Stimulated activated CD8-positive, alpha-beta memory T cell treated with anti-CD3 and anti-CD28 coated beads, Interleukin-12 subunit alpha, Interleukin-12 subunit beta, amount 100 ng/mL, for 4 hours (primary cell): ENCODE measurements around the gene CNTN2.

ENCODE experiments used
- DNase-seq: peaks from one replicate; pipeline ENCODE4 v3.0.0-alpha.2; 2020; ENCODE audit warnings: low read depth

The CNTN2 gene

GRCh38 chr1:205056956-205057568, 14.1 kb downstream of the CNTN2 start:
- no peak for DNase-seq

- DNase-seq, result no peak
These were observed 15.0 kb downstream of the CNTN2 start for GRCh38 chr1:205057808-205058575.

DNA sequence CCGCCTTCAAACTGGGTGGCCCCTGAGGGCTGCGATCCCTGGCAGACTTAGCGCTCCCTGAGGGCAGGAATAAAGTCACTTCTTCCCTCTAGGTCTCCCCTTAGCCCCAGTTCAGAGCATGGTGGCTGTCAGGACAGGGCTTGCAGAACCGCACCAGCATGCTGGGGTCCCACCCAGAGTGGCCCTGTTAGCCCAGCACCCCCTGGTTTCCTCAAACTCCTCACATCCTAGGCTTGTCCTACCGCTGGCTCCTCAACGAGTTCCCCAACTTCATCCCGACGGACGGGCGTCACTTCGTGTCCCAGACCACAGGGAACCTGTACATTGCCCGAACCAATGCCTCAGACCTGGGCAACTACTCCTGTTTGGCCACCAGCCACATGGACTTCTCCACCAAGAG, 15.8 kb downstream of the CNTN2 start:
- DNase-seq, result no peak

DNA sequence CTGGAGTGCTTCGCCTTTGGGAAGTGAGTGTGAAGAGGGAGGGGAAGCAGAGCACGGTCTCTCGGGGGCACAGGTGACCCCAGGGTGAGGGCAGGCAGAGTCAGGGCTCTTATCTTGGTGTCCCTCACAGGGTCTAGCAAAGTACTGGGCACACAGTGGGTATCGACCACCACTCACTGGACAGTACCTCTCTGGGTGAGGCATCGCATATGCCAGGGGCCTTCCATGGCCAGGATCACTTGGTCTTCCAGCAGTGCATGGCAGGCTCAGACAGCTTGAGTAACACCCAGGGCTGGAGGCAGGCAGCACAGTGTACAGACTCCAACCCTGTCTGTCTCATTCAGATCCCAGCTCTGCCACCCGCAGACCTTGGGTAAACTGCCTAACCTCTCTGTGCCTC, 16.6 kb downstream of the CNTN2 start:
- no peak for DNase-seq

DNA sequence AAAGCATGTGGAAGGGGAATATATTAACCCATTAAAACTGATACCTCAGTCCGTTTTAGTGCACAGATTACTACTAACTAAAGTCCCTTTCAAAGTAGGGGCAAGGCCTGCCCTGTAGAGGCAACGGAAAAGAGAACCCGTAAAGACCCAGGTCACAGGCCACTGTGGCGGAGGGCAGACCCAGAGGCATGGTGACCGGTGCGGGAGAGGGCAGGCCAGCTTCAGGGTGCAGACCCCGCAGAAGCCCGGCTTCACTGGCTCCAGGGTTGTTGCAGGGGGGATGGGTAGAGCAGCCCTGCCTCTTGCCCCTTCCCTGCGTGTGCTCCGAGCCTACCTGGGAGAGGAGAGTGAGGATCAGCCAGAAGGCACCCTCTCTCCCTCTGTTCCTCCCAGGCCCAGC, 17.7 kb downstream of the CNTN2 start:
- DNase-seq, result no peak

- no peak for DNase-seq
These were observed 18.2 kb downstream of the CNTN2 start for GRCh38 chr1:205061227-205061626.

- DNase-seq, result peak; percentile 13
These were observed 18.7 kb downstream of the CNTN2 start for GRCh38 chr1:205061665-205062069.

GRCh38 chr1:205062319-205062718, 19.3 kb downstream of the CNTN2 start:
- DNase-seq, result no peak

DNA sequence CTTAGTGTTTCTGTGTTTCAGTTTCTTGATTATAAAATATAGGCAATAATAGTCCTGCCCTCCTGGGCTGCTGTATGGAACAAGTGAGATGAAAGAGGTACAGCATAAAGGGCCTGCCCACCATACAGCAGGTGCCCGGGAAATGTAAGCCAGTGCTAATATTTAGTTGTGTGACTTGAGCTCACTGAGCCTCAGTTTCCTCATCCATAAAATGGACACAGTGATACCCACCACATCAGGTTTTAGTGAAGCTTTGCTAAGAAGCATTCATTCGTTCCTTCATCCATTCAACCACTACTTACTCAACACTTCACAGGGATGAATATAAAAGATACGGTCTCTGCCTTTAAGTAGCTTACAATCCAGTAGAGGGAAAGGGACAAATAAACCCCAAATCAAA, 19.9 kb downstream of the CNTN2 start:
- no peak for DNase-seq

DNA sequence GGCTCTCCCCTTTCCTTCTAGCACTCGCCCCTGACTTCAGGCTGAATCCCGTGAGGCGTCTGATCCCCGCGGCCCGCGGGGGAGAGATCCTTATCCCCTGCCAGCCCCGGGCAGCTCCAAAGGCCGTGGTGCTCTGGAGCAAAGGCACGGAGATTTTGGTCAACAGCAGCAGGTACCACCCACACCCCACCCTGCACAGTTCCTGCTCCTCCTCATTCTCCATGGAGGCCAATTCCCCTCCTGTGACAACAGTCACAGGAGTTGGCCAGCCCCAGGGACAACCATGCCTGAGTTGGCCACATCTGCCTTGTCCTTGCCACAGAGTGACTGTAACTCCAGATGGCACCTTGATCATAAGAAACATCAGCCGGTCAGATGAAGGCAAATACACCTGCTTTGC, 21.3 kb downstream of the CNTN2 start:
- no peak for DNase-seq

- no peak for DNase-seq
These were observed 21.8 kb downstream of the CNTN2 start for GRCh38 chr1:205064741-205065316.

DNA sequence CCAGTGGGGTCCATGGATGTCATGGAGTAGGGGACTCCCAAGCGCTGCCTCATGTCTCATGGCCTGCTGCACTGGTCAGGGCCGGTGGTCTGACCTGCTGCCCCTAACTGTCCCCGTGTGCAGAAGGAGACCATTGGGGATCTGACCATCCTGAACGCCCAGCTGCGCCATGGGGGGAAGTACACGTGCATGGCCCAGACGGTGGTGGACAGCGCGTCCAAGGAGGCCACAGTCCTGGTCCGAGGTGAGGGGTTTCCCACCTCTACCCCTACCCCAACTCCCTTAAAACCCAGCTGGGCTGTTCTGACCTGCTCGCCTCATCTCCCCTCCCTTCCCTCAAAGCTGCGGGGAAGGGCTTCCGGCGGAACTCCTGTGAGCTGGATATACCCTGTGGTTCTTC, 22.7 kb downstream of the CNTN2 start:
- no peak for DNase-seq

DNA sequence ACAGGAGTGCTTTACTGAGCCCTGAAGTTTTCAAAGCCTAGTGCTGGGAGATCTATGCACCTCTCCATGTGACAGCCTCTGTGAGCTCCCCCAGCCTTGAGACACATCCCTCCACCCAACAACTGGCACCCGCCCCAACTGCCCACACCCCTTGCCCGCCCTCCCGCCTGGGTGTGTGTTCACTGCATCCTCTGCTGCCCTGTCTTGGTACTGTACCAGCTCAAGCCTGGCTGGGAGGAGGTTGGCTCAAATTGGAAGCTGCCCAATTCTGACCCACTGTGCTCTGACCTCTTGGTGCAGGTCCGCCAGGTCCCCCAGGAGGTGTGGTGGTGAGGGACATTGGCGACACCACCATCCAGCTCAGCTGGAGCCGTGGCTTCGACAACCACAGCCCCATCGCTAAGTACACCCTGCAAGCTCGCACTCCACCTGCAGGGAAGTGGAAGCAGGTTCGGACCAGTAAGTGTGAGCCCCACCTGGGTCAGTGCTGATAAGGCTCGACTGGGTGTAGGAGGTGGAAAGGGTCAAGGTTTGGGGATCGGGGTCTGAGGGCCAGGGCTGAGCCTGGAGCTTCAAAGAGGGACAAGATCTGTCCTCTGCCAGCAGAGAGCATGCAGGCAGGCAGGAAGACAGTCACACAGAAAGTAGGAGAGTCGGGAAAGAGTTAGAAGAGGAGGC, 23.3 kb downstream of the CNTN2 start:
- no peak for DNase-seq

DNA sequence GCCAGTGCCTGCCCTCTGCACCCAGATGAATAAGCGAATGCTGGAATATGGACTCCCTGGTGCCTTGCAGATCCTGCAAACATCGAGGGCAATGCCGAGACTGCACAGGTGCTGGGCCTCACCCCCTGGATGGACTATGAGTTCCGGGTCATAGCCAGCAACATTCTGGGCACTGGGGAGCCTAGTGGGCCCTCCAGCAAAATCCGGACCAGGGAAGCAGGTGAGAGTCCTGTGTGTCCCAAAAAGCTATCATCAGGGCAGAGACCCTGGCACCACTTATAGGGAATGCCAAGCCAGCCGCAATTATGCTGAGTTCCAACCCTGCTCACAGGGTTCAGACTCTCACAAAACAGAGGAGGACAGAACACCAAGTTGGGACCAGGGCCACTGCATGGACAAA, 24.0 kb downstream of the CNTN2 start:
- no peak for DNase-seq

DNA sequence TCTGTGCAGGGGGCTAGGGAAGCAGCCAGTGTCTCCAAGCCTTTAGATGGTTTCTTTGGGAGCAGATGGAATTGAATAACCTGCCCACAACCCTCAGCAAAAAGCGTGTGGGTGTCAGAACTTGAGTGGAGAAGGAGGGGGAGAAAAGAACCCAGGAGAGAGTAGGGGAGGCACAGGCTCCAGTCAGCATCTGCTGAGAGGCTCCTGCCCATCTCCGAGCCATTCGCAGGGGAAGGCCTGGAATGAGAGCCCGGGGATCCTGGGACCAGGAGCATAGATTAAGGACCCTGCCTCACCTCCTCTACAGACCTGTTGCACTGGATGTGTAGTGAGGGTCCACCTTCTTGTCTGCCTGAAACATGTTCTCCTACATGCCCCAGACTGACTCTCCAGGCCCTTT, 25.0 kb downstream of the CNTN2 start:
- DNase-seq, result no peak

GRCh38 chr1:205068457-205069040, 25.5 kb downstream of the CNTN2 start:
- no peak for DNase-seq

DNA sequence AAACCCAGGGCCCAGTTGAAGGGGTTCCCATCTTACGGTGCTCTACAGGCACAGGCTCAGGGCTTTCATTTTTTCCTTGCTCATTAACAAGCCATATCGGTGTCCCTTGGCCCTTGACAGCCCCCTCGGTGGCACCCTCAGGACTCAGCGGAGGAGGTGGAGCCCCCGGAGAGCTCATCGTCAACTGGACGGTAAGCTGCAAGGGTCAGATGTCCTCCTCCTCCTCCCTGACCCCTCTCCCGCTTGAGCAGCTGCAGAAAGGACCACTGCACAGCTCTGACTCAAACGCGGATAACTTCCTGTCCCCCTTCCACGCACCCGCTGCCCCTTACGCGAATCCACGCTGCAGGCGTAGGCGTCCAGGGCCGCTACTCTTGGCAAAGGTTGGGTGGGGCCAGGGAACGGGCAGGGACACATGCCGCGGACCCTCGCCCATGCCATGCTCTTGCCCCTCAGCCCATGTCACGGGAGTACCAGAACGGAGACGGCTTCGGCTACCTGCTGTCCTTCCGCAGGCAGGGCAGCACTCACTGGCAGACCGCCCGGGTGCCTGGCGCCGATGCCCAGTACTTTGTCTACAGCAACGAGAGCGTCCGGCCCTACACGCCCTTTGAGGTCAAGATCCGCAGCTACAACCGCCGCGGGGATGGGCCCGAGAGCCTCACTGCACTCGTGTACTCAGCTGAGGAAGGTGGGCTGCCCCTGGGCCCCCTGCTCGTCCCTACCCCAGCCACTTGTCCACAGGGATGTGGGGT, 26.5 kb downstream of the CNTN2 start:
- no peak for DNase-seq

DNA sequence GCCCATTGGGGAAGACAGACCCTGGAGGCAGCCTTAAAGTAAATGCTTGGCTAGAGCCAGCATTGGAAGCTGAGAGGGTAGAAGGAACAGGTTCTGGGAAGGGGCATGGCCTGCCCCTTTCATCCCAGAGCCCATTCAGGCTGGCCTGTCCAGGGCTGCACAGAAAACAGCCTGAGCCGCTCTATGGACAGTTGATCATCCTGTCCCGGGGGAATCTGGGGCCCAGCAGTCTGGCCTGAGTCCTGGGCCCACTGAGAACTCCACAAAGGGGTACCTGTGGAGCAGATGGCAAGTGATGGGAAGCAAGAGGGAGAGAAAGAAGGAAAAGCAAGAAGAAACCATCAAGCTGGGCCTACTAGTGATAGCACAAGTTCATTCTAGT, 28.0 kb downstream of the CNTN2 start:
- no peak for DNase-seq

DNA sequence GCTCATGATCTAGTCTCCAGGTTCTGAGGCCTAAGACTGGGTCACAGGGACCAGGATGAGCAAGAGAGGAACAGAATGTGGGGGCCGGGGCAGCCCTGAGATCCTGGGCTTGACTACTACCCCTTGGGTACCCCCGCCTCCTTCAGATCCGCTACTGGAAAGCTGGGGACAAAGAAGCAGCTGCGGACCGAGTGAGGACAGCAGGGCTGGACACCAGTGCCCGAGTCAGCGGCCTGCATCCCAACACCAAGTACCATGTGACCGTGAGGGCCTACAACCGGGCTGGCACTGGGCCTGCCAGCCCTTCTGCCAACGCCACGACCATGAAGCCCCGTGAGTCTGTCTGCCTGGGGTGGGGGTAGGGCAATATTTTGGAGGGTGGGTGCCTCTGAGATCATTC, 28.8 kb downstream of the CNTN2 start:
- no peak for DNase-seq

DNA sequence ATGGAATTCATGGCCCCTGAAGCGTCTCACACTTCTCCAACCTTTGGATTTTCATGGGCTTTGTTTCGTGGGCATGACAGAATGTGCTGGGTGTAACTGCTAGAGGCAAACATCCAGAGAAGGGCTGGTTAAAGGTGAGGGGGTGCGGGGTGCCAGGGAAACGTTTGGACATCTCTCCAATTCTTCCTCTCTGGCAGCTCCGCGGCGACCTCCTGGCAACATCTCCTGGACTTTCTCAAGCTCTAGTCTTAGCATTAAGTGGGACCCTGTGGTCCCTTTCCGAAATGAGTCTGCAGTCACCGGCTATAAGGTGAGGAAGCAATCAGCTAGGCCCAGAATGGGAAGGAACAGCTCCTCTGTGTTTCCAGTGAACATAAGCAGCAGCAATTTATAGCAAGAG, 29.3 kb downstream of the CNTN2 start:
- DNase-seq, result no peak

DNA sequence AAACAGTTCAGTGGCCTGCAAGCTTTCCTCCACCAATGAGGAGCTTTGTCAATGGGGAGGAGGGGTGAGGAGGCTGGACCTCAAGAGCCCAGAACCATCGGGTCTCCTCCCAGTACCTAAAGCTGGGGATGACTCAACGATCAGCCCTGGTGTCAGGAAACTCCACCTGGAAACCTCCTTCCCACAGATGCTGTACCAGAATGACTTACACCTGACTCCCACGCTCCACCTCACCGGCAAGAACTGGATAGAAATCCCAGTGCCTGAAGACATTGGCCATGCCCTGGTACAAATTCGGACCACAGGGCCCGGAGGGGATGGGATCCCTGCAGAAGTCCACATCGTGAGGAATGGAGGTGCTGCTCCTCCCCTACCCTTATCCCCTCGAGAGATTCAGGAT, 29.9 kb downstream of the CNTN2 start:
- no peak for DNase-seq

DNA sequence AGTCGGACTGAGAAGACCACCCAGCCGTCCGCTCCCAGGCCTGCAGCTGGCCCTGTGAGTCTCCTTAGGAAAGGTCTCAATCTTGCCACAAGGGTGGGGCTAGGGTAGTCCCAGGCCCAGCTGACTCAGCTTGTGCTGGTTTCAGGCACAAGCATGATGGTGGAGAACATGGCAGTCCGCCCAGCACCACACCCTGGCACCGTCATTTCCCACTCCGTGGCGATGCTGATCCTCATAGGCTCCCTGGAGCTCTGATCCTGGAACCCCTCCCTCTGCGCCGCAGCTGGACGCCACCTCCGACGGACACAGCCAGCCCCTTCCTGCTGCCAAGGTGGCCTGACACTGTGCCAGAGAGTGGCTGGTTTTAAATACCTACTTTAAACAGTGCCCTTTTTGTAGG, 30.5 kb downstream of the CNTN2 start:
- DNase-seq, result no peak
